HG03097 (cell line): ENCODE measurements around the gene CLUH.
"Not testable (repeated sequence)": the region's sequence is repeated elsewhere in the genome, so short reads cannot be mapped to it uniquely, and the experiment has no call there.

Source experiments
- ATAC-seq: cut with Tn5 transposase; IDR thresholded peaks from one replicate; pipeline ENCODE4 v1.9.1; 2021; ENCODE audit not compliant: unreplicated experiment, low FRiP score

CLUH gene

GRCh38 chr17:2703606-2704005 is 8.0 kb downstream of the CLUH start:
- ATAC-seq = no peak

DNA sequence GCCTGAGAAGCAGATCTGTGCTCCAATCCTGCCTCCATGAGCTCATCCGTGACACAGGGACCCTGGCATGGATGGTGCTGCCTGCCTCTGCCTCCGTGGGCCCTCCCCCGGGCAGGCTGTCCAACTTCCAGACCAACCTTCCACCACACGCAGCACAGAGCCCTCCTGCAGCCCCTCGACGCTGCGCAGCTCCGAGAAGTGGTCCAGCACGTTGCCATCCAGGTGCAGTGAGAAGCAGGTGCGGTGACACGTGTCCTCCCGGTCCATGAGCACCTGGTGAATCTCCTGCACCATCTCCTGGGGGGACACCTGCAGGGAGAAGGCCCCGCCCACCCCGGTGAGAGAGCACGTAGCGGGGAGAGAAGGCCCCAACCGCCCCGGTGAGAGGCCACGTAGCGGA is 8.4 kb downstream of the CLUH start:
- ATAC-seq = no peak

DNA sequence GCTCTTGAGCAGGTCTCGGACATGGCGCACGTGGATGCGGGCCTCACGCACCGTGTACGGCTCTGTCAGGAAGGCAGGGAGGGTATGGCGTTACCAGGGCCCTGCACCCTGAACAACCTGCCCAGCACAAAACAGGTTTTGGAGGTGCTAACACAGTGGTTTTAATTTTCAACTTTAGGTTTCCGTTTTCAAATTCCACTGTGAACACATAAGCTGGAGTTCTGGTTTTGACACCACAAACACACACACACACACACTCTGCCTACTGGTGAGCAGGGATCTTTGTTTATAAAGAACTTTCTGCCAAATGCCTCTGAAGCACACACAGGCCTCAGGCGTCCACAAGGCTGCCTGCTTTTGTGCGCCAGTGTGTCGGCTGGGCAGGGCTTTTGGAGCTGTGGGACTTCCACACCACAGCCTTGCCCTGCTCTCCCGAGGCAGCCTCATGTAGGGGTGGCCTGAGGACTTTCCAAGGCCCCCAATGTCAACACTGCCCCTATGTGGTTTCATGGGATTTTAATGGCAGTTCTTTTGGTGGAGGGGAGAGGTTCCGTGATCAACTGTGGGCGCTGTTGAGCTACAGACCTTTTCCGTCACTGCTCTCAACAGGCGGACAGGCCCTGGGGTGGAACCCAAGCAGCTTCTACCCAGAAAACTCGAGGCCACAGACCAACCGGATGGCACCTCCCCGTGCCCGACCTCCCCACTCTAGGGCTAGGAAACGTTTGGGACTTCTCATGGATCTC is 9.4 kb downstream of the CLUH start:
- ATAC-seq = no peak

- ATAC-seq = no peak
Measured at GRCh38 chr17:2701161-2701995, 10.2 kb downstream of the CLUH start.

DNA sequence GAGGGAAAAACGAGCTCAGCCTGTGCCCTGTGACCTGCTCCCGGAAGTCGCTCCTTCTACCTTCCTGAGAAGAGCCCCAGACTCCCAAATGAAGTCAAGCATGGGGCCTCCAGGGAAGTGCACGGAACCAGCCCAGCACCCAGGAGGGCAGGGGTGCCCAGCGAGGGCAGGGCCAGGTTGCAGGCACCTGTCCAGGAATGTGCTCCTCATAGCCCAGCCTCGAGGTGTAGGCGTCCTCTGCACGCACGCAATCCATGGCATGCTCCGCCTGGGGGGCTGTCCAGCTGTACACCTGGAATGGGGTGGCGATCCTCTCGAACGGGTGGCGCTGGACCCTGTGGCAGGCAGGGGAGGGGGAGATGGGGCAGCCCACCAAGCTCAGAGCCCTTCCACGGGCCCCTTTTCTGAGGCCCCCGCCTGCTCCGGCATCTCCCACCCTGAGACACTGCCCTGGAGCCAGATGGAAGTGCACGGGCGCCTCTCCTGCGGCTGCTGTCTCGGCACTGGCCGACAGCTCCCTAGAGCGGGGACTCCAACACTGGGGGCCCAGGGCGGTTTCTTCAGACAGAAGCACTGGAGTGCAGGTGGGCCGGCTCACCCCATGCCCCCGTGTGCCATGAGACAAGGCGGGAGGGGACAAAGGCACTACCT is 10.9 kb downstream of the CLUH start:
- ATAC-seq = no peak

DNA sequence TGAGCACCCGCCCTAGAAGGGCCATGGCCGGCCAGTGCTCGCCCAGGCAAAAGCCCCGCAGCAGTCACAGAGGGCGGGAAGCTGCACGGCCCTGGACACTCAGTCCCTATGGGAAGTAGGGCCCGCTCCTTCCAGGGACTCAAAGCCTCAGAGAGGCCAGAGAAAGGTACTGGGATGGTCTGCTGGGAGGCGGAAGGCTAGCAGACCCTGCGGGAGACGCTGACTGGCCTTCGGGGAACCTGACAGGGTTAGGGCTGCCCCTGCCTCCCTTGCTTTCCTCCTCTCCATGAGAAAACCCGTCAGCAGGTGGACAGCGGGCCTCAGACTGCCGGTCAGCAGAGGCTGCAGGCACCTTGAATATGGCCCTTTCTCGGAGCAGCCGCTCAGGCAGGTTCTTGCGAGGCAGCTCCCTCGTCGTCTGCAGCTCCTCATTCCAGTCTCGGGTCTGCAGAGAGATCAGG is 11.5 kb downstream of the CLUH start:
- no peak for ATAC-seq

DNA sequence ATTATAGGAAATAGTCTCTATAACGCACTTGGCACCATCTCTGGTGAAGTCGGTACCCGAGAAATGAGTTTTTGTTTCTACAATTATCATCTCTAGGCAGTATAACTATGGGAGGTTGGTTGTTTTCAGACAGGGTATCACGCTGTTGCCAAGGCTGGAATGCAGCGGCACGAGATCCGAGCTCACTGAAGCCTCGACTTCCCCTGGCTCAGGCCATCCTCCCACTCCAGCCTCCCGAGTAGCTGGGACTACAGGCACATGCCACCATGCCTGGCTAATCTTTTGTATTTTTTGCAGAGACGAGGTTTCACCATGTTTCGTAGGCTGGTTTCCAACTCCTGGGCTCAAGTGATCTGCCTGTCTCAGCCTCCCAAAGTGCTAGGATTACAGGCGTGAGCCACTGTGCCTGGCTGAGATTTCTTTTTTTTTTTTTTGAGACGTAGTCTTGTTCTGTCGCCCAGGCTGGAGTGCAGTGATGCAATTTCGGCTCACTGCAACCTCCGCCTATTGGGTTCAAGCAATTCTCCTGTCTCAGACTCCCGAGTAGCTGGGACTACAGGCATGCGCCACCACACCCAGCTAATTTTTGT is 12.3 kb downstream of the CLUH start:
- not testable (repeated sequence) for ATAC-seq

DNA sequence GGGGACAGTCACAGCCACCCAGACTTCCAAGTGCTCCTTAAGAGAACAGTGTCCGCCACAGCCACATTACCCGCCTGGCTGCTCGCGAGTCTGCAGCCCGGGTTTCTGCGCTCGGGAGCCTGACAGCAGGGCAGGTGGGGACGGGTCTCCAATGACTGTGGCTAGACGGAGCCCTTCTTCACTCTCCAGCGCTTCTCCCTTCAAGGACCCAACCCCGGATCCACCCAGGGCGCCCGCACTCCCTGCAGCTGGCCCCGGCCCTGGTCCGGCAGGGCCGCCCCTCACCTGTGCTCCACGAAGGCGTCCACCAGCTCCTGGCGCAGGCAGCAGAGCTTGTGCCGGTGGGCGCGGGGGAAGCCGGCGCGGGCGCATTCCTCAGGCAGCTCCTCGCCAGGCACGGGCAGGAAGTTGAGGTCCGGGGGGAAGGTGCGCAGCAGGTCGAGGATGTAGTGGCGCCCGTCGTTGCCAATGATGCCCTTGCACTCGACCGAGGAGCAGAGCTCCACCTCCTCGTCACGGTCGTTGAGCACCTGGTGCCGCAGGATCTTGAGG is 13.9 kb downstream of the CLUH start:
- ATAC-seq = no peak

GRCh38 chr17:2695961-2696760 is 15.4 kb downstream of the CLUH start:
- no peak for ATAC-seq

DNA sequence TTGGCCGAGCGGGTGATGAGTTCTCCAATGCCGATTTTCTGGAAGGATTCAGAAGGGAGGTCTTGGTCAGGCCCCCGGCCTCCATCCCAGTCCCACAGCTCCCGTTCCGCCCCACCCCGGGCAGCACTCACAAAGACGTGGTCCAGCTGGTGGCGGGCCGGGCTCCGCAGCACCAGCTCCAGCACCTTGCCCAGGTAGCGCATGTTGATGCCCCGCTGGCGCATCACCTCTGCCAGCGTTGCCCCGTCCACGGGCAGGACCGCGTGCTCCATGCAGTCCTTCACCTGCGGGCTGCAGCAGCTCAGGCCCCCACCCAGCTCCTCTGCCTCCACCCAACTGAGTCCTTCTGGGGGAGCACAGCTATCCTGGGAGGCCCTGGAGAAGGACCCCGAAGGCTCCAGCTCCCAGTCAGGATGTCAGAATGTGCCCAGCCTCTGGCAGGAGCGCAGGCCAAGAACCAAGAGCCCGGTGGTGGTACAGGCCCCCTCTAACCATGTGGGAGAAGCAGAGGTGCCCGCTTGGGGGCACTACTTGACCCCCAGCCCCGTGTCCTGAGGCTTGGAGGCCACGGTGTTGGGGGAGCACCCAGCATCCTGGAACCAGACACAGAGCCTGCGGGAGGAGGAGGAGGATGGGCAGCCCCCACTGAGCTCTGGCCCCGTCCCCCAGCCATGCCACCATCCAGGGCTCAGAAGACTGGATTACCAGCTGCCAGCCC is 16.2 kb downstream of the CLUH start:
- no peak for ATAC-seq

GRCh38 chr17:2694381-2695242 is 17.0 kb downstream of the CLUH start:
- ATAC-seq = no peak

DNA sequence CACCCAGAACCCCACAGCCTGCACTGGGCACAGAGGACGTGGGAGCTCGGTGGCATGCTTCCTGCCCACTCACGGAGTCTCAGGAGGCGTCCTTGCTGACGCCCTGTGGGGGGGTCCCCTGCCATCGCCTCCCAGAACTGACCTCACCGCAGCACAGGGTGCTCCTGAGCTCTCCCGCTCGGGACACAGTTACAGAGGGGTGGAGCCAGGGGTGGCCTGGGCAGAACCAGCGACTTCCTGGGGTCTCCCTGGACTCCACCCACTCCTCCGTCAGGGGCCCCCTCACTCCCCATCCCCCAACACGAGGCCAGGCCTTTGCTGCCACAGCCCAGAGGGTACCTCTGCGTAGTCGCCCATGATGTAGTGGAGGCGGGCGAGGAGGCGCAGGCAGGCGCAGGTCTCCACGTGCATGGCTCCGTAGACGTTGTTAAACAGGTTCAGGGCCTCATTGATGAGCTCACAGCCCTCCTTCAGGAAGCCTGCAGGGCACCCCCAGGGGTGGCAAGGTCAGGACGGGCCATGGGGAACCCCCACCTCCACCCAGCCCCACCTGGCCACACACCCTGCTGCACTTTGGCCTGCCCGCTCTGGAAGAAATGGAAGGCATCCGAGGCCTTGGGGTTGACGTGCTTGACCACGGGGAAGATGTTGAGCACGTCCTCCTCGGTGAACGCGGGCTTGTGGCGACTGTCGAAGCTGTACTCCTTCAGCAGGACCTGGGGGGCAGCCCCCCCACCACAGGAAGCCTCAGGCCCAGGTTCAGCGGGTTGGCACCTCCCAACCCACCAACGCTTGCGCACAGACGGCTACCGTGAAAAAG is 17.8 kb downstream of the CLUH start:
- ATAC-seq = no peak

- no peak for ATAC-seq
Measured at GRCh38 chr17:2692781-2693135, 18.8 kb downstream of the CLUH start.

DNA sequence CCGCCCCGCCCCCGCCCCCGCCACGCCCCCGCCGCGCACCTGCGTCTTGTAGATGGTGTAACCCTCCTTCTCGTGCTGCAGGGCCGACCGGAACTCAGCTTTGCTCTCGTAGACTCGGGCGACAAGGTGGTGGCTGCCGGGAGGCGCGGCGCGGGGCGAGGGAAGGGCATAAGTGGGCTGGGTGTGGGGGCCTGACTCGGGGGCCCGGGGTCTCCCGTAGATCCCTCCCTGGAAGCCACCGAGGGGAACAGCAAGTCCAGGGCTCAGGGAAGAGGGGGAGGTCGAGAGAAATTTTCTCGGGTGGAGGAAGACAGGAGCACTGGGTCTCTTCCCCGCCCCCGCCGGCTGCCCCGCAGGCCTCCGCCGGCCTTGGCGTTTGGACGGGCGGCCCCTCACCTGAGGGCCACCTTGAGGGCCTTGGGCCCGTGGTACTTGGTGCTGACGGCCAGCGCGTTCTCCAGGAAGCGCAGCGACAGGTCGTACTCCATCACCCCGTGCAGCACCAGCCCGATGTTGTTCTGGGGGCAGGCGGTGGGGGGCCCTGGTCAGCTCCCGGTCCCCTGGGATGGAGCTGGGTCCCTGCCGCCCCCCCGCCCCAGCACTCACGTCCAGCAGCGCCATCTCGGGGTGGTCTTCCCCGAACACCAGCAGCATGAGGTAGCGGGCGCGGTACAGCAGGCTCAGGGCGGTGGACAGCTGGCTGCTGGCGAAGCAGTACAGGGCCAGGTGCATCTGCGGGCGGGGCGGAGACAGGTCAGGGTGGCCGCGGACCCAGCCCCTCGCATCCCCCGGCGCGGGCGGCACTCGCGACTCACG is 19.4 kb downstream of the CLUH start:
- no peak for ATAC-seq

GRCh38 chr17:2691069-2691871 is 20.3 kb downstream of the CLUH start:
- ATAC-seq = no peak
